ENCODE data around the gene ERVV-1.
"Not testable (repeated sequence)": the region's sequence is repeated elsewhere in the genome, so short reads cannot be mapped to it uniquely, and the experiment has no call there.

ERVV-1 gene, protein sequence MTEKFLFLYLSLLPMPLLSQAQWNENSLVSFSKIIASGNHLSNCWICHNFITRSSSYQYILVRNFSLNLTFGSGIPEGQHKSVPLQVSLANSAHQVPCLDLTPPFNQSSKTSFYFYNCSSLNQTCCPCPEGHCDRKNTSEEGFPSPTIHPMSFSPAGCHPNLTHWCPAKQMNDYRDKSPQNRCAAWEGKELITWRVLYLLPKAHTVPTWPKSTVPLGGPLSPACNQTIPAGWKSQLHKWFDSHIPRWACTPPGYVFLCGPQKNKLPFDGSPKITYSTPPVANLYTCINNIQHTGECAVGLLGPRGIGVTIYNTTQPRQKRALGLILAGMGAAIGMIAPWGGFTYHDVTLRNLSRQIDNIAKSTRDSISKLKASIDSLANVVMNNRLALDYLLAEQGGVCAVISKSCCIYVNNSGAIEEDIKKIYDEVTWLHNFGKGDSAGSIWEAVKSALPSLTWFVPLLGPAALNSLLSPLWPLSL

DNA sequence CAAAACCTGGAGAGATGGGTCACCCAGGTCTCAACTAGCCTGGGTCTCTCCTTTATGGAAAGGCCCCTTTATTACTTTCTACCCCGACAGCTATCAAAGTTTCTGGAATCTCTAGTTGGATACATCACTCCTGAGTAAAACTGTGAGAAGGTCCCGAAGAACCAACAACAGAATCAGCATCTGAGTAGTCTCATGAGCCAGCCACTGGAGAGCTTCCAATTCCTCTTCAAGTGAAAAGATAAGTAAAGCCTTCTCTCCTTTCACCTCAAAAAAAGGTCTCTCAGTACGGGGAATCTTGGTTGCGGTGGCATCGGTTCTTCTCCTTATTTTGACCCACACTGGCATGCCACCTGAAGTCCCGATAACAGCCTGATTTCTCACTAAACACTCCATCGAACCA is at the start of gene ERVV-1:
ERVV-1 (plus strand) TSS at position 301 of the 400 bp plus-strand sequence. CDS start 170 bp downstream, outside the sequence.
- no peak for DNase-seq

DNA sequence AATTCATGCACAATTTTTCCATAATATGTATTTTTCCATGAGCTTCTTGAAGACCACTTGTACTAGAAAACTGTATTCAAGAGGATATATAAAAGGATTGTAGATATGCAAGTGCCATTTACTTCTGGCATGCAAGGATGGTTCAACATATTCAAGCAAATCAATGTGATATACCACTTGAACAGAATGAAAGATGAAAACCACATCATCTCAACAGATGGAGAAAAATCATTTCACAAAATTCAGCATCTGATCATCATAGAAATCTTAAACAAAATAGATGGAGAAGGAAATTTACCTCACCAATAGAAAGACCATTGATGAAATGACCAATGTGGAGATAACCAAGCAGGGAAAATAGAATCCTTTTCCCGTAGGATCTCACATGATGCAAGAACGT is 45.9 kb upstream of the ERVV-1 start:
- no peak for DNase-seq

DNA sequence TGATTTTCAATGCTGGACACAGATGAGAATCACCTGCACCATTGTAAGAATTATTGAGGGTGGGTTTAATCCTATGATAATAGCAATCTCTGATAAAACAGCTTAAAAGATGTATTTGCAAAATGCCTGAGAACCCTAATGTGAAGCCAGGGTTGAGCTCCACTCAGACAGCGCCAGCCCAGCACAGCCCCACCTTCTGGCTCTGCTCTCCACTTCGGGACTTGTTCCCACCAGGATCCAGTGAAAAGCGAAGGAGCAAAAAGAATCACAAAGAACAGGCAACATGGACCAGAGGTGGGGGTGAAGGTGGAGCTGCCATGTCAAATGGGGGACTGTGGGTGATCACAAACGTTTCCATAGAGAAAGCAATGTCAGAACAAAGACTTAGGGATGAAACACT is 32.4 kb upstream of the ERVV-1 start:
- DNase-seq = no peak

DNA sequence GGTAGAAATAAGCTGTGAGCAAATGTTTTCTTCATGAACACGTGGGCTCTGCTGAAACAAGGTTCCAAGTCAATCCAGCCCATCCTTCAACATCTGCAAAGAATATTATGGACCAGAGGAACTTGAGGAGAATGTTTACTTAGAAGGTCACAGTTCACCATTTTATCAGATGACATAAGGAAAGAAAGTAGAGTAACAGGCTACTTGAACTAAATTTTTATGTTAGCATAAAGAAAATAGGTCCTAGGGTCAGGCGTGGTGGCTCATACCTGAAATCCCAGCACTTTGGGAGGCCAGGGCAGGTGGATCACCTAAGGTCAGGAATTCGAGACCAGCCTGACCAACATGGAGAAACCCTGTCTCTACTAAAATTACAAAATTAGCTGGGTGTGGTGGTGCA is 30.6 kb upstream of the ERVV-1 start:
- DNase-seq = not testable (repeated sequence)

DNA sequence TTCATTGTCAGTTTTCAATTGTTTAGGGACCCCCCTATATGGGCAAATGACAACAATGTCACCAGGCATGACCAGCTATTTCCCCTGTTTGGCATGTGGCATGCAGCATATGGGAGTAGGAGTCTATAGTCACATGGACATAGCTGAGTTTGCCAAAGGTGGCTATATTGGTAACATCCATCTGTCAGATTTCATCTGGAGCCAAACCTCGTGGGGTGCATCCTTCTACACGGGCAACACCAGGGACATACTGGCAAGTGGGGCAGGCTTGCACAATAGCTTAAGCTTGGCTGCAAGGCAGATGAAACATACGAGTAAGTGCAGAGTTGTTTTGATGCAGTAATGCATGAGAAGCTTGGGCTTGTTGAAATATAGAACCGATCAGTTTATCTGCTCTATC is 26.5 kb upstream of the ERVV-1 start:
- no peak for DNase-seq

DNA sequence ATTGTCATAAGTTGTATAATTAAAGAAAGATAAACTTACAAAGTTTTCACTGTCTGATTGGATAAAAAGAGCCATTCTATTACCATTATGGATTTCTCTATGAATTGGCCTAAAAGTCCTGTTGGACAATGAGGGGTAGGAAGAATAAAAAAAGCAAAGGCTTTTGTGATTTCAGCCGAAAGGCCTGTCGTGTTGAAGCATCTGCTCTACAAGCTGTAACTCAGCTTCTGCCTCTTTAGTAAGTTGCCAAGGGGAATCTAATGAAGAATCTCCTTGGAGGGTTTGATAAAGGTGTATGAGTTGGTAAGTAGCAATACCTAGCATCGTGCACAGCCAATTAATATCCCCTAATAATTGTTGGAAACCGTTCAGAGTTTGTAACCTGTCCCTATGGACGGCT is 25.2 kb upstream of the ERVV-1 start:
- DNase-seq = no peak

DNA sequence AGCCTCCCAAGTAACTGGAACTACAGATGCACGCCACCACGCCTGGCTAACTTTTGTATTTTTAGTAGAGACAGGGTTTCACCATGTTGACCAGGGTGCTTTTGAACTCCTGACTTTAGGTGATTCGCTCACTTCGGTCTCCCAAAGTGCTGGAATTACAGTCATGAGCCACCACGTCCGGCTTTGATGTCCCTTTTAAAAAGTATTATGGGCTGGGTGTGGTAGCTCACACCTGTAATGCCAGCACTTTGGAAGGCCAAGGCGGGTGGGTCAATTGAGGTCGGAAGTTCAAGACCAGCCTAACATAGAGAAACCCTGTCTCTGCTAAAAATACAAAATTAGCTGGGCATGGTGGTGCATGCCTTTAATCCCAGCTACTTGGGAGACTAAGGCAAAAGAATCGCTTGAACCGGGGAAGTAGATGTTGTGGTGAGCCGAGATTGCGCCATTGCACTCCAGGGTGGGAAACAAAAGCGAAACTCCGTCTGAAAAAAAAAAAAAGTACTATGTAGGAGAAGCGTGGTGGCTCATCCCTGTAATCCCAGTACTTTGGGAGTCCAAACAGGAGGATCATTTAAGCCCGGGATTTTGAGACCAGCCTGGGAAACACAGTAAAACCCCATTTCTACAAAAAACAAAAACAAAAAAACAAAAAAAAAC is 22.8 kb upstream of the ERVV-1 start:
- DNase-seq = no peak

DNA sequence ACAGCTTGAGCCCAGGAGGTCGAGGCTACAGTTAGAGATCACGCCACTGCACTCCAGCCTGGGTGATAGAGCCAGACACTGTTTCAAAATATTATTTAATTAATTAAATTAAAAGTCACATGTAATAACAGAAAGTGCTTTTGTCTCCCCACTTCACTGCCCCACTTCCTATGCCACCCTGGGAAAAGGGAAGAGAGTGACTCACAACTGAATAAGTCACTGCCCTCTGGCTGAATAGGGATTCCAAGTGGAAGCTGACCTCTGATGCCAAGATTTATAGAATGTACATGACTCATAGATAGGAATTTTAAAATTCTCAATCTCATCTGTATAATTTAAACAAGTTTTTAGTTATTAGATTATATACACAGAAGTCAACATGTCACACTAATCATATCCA is 22.2 kb upstream of the ERVV-1 start:
- no peak for DNase-seq

DNA sequence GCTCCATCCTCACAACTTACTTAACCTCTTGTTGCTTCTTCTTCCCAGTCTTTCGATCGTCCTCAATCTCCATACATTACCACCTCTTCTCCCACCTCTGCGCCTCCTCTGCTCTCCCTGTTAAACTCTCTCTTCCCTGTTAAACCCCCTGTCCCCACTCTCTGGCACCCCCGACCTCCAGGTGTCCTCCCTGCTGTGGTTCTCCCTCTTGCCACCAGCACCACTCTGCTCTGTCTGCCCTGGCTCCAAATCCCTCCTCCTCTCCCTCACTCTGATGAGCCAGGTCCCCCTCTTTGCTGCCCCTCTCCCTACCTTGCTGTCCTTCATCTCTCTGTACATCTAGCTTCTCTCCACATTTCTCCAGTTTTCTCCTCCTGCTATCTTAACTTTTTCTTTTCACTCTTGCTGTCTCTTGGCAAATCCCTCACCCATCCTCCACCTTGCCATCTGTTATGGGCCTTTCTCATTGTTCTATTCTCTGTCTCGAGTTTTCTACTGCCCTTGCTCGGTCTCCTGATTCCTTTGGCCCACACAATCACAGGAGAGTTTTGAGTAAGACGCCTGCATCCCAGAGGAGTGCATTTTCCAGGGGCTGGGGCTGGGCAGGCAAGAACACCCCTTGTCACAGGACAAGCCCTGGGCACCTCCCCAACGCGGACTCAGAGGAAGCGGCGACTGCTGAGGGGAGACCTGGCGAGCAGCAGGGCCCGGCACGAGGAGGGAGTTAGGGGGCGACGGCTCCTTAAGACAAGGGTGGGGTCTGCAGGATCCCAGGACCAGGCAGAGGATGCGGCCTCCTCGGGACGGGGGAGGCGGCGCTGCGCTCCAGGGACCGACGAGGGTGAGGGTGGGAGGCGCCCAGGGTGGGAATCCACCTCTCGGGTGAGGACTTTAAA is 21.4 kb upstream of the ERVV-1 start:
- DNase-seq = no peak

DNA sequence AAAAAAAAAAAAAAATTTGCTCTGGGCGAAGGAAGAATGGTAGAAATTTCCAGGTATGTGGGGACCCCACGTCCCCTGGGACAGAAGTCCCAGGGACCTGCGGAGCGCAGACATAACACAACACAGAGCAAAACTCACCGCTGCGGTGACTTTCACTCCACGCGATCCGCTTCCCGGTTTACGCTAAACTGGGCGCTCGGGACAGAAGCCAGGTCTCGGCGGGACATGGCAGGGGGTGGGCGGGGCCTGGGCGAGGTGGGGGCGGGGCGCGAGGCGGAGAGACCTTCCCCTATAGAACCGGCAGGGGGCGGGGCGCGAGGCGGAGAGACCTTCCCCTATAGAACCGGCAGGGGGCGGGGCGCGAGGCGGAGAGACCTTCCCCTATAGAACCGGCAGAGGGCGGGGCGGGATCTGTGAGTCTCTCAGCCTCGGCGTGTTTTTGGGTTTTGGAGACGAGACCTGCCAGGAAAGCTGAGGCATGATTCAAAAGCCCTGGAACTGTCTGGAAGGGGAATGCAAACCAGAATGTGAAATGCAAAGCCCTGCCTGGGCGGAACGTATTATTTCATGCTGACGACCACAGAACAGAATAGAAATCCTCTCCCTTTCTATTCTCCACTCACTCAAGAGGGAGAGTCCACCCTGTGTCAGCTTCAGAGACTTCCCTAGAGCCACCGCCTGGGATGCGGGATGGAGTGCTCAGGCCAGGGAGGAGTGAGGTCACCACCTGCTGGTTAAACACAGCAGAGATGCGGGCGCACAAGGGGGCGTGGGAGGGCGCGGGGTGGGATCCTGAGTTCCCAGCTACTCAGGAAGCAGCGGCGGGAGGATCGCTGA is 20.2 kb upstream of the ERVV-1 start:
- DNase-seq = peak; percentile 13 to 74 (median 55)

DNA sequence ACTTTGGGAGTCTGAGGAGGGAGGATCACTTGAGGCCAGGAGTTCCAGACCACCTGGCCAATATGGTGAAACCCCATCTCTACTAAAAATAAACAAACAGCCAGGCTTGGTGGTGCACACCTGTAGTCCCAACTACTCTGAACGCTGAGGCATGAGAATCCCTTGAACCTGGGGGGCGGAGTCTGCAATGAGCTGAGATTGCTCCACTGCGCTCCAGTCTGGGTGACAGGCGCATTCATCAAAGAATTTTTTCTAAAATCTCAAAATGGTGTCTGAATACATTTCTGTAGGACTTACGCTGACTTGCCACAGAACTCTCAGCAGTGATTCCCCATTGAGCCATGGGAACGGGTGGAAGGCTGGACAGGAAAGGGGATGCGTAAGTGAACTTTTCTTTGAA is 18.0 kb upstream of the ERVV-1 start:
- DNase-seq = no peak

DNA sequence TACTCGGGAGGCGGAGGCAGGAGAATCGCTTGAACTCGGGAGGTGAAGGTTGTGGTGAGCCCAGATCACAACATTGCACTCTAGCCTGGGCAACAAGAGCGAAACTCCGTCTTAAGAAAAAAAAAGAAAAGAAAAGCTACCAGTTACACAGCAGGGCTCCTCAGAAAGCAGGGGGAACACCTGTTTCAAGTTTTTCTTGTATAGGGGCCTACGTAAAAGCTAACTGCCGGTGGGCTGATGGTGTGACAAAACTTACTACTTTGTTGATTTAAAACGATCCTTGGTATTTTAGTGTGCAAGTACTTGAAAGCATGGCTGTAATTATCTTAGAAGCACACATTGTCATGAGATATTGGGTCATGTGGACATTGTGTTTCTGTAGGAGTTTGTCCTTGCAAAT is 15.7 kb upstream of the ERVV-1 start:
- DNase-seq = no peak

DNA sequence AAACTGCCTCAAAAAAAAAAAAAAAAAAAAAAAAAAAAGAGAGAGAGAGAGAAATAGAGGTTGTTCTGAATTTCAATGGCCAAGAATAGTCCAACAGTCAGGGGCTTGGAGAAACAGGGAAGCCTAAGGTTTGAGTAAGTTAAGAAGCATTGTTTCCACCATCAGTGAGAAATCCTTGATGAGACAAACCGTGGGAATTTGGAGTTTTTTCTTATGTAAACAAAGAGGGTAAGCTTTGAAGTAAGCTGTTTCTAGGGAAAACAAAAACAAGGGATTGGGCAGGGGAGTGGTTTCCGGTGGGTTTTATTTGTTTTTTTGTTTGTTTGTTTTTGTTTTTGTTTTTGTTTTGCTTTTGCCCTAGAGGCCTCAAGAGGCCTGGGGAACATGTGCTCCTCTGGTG is 11.2 kb upstream of the ERVV-1 start:
- DNase-seq = no peak

DNA sequence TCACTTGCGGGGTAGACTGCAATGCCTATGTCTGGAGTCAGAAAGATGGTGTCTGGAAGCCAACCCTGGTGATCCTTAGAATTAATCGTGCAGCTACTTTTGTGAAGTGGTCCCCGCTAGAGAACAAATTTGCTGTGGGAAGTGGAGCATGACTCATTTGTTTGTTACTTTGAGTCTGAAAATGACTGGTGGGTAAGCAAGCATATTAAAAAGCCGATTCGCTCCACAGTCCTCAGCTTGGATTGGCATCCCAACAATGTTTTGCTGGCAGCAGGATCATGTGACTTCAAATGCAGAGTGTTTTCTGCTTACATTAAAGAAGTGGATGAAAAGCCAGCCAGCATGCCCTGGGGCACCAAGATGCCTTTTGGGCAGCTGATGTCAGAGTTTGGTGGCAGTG is 9.5 kb upstream of the ERVV-1 start:
- no peak for DNase-seq

DNA sequence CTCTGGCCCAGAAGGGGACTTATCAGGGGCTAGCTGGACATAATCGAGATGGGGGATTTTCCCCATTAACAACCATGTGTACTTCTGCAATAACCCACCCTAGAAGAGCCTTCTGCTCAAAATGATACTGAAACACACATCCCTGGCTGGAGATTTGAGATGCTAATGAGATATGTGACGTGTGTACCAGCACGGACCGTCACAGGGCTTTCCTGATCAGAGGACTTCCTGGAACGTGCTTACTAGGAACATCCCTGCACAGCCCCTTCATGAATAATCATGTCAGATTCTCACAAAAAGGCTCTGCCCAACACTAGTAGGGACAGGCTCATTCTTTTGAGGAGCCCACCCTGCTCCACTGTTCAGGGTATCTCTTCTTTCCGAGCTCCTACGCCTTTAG is 6.5 kb upstream of the ERVV-1 start:
- DNase-seq = no peak

DNA sequence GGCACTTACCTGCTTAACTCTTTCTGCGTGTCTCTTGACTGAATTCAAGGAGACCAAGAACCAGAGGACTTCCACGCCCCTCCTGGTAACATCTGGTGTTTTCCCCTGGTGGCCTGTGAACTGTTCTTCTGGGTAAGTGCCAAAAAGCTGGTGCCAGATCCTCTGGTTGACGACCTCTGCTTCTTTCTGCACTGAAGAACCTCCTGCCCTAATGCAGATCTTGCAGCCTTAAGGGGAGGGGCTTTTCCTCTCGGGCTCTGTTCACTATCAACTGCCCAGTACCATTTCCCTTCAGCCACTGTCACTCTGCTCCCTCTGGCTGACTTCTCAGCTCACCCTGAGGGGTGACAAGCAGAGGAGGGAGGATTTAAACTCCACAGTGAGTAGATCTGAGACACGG is 6.1 kb upstream of the ERVV-1 start:
- DNase-seq = no peak

DNA sequence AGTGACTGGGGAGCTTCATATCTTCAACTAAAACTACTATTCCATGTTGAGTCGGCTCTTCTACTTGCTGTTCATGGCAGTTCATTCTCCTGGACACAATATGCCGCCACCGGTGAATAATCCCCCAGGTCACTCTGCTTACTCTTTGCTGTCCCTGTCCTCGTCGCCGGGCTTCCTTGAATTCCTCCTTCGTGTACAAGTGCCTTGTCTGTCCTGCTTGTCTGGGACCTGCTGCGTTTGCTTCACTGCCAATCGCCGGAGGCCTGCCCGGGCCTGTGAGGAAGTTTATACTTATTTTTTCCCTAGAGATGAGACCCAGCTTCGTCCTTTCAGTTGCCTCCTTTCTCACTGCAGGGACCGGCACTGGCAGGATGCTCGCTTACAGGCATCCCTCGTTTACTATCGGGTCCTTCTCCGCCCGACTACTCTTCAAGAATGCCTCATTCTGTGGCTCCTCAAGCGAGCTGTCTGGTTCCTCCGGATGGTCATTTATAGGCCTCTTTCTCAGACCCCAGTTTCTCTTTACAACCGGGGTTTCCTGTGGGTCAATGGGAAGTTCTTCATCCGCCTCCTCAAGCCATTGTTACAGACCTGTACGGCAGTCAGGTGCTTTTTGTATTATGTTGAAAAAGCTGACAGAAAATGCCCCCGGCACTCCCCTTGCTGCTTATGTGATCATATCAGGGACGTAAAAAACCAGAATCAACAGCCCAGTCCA is 5.5 kb upstream of the ERVV-1 start:
- no peak for DNase-seq

DNA sequence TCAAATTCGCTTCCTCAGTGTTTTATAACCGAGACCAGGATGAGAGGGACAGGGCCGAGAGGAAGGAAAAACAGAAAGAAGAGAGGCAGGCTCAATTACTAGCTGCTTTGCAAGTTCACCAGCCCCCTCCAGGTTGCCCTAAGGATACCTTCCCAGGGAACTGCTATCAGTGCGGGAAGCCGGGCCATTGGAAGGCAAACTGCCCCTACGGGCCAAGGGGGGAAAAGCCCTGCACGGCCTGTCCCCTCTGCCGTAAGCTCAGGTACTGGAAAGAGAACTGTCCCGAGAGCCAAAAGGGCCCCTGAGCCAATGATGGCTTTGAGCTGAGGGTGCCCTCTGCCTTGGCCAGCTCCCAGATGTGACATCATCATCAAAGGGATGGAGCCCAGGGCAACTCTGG is 3.2 kb upstream of the ERVV-1 start:
- DNase-seq = no peak

DNA sequence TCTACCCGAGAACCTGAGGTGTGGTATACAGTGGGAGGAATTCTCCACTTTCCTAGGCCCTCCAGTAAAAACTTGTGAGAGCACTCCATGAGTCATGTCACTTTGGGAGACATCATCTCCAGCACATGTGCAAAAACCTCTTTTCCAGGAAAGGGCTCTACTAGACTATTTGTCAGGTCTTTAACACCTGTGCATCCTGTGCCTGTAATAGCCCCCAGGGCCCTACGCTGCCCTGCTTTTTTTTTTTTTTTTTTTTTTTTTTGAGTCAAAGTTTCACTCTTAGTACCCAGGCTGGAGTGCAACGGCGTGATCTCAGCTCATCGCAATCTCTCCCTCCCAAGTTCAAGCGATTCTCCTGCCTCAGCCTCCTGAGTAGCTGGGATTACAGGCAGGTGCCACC is 1.7 kb upstream of the ERVV-1 start:
- no peak for DNase-seq

DNA sequence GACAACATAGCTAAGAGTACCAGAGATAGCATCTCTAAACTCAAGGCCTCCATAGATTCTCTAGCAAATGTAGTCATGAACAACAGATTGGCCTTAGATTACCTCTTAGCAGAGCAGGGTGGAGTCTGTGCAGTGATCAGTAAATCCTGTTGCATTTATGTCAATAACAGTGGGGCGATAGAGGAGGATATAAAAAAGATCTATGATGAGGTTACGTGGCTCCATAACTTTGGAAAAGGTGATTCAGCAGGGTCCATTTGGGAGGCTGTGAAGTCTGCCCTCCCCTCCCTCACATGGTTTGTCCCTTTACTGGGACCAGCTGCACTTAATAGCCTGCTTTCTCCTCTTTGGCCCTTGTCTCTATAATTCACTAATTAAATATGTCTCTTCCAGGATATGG is 1.4 kb downstream of the ERVV-1 start:
- no peak for DNase-seq

DNA sequence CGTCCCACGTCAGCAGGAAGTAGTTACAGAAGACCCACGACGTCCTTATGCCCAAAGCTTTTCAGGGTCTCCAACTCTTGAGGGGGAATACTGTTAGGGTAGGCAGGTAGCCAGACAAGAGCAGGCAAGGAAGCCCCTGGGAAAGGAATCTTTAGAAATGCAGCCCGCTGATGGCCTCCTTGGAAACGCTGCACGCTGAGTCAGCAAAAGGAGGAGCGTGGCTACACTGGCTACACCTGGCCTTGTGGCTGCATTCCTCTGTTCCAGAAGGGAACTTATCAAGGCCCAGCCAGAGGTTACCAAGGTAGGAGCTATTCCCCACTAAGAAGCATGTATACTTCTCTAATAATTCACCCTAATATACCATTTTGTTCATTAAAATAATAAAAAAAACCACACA is 2.0 kb downstream of the ERVV-1 start:
- no peak for DNase-seq

DNA sequence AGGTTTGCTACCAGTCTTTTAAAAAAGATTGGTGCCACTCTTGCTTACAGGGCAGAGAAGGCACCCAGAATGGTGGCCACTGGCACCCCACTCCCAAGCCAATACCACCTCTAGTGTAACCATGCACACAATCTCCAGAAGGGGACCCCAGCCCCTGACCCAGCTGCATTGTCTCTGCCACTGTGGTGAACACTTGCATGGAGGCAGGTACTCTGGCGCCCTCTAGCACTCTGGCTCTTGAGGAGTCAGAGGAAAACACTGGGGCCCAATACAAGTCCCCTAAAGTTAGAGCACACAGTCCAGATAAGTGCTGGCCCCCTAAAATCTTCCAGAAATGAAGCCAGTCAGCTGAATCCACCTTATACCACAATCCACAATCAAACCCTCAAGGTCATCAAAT is 6.0 kb downstream of the ERVV-1 start:
- DNase-seq = no peak

Data from activated naive CD4-positive, alpha-beta T cell (primary cell).